GM13977 (cell line): ENCODE measurements around the gene KRT17.
"Not testable (repeated sequence)": the region's sequence is repeated elsewhere in the genome, so short reads cannot be mapped to it uniquely, and the experiment has no call there.

Experiments used
- DNase-seq: peaks from one replicate; pipeline ENCODE4 v3.0.0; 2012; ENCODE audit warnings: low spot score
- in situ Hi-C: fragments of 300-500 bp; cut with MboI; formaldehyde crosslinking; loops from one replicate; pipeline ENCODE4 v1.12.0; 2022; ENCODE audit warnings: low sequenced_read_pairs, low pct_unique_long_range_greater_than_20kb, mixed read lengths, inconsistent platforms; ENCODE audit not compliant: unreplicated experiment
- TF ChIP-seq, protein P1 (sequence below): IDR thresholded peaks from 2 replicates; pipeline ENCODE4 v1.5.1; 2012; ENCODE audit warnings: mild to moderate bottlenecking, control low read depth; ENCODE audit not compliant: insufficient read depth; ENCODE audit errors: extremely low read depth, missing control alignments

Gene KRT17

DNA sequence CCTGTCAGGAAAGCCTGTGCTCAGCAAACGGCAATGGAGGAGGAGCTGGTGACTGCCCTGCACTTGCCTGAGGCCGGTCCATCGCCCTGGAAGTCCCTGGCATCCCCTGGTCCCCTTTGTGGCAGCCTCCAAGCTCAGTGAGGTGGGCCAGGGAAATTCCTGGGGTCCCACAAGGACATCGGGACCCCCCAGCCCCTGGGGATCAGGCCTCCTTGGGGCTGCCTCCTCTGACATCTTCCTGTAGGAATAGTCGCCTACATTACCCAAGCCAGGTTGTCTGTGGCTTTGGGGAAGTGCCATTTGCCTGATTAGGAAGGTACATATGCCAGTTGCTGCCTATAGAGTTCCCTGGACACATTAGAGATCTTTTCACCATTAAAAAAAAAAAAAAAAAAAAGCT lies 45.4 kb downstream of the KRT17 start:
- TF ChIP-seq, protein P1, sequence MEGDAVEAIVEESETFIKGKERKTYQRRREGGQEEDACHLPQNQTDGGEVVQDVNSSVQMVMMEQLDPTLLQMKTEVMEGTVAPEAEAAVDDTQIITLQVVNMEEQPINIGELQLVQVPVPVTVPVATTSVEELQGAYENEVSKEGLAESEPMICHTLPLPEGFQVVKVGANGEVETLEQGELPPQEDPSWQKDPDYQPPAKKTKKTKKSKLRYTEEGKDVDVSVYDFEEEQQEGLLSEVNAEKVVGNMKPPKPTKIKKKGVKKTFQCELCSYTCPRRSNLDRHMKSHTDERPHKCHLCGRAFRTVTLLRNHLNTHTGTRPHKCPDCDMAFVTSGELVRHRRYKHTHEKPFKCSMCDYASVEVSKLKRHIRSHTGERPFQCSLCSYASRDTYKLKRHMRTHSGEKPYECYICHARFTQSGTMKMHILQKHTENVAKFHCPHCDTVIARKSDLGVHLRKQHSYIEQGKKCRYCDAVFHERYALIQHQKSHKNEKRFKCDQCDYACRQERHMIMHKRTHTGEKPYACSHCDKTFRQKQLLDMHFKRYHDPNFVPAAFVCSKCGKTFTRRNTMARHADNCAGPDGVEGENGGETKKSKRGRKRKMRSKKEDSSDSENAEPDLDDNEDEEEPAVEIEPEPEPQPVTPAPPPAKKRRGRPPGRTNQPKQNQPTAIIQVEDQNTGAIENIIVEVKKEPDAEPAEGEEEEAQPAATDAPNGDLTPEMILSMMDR, result no peak
- DNase-seq, result no peak
- in situ Hi-C loops, result loop anchor here (25.0 kb wide), 1 partner anchor 92 kb away; the partner anchor contains the start of genes KRT35 and KRT36

DNA sequence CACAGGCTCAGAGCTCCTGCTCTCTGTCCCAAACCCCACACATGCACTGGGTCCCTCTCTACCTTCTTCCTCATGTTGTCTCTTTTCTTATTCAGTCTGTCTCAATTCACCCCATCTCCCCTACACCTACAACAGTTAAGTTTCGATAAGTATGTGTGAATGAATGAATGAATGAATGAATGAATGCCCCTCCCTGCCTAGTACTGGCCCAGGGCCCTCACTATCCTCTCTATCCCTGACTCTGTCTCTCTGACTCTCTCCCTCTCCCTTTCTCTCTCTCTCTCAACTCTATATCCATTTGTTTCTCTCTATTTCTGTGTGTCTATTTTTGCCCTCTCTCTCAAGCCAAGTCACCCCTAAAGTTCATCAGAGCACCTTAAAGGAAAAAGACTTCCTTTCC lies 45.8 kb downstream of the KRT17 start:
- TF ChIP-seq, protein P1, result no peak
- DNase-seq, result no peak
- in situ Hi-C loops, result loop anchor here (25.0 kb wide), 1 partner anchor 91 kb away; the partner anchor contains the start of genes KRT35 and KRT36

DNA sequence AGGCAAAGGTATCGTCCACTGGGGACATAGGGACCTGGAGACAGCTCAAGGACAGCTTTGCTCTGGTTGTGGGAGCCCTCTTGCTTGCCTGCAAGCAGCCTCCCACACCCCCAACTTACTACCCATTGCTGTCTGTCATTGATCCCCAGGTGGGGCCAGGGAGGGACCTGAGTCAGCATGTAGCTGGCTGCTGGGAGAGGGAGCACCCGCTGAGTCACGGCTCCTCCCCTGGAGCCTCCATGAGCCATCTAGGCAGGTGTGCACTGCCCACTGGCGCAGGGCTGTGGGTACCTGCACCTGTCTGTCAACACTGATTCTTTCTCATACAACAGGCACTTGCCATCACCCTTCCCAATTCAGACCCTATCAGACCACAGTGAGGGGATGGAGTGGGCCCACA lies 47.6 kb downstream of the KRT17 start:
- in situ Hi-C loops, result loop anchor here (25.0 kb wide), 1 partner anchor 89 kb away; the partner anchor contains the start of genes KRT35 and KRT36
- not testable (repeated sequence) for DNase-seq

GRCh38 chr17:41575336-41575735 lies 49.0 kb downstream of the KRT17 start:
- in situ Hi-C loops, result loop anchor here (25.0 kb wide), 1 partner anchor 88 kb away; the partner anchor contains the start of genes KRT35 and KRT36
- TF ChIP-seq, protein P1, result no peak
- no peak for DNase-seq

GRCh38 chr17:41571561-41572434 lies 52.6 kb downstream of the KRT17 start, which contains the start of gene KRT9:
TSS of gene KRT9 (minus strand) at chr17:41572059. CDS start at chr17:41571992, 67 bp downstream.
- no peak for DNase-seq
- TF ChIP-seq, protein P1, result no peak
- in situ Hi-C loops, result no loop called here
